Jurkat, Clone E6-1 (cell line): ENCODE measurements around the gene EPHA2.

ENCODE experiments used
- DNase-seq: peaks from one replicate; pipeline ENCODE4 v3.0.0-alpha.2; 2011; ENCODE audit warnings: low read depth, low spot score
- H3K4me3 ChIP-seq: 2 replicates; pipeline ENCODE4 v1.5.1; 2011; ENCODE audit warnings: mild to moderate bottlenecking, low read length, control low read depth, moderate library complexity

The EPHA2 gene

DNA sequence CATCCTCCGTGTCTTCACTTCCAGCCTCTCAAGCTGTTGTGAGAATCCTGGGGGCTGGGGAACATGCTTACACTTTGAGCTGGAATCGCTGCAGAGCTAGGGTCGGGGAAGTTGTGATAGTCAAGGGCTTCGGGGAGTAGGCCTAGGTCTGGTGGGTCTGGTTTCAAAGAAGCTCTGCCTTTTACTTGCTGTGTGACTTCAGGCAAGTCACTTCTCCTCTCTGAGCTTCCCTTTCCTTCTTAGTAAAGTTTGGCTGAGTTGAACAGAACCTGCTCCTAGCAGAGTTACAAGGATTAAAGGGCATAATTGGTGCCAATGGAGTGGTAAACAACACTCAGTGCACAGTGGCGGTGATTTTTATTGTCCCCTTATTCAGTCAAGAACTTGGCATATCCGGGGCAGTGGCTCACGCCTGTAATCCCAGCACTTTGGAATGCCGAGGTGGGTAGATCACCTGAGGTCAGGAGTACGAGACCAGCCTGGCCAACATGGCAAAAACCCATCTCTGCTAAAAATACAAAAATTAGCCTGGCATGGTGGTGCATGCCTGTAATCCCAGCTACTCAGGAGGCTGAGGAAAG is 30.9 kb upstream of the EPHA2 start:
- H3K4me3 ChIP-seq, result no peak overlapping the region
- no peak for DNase-seq

DNA sequence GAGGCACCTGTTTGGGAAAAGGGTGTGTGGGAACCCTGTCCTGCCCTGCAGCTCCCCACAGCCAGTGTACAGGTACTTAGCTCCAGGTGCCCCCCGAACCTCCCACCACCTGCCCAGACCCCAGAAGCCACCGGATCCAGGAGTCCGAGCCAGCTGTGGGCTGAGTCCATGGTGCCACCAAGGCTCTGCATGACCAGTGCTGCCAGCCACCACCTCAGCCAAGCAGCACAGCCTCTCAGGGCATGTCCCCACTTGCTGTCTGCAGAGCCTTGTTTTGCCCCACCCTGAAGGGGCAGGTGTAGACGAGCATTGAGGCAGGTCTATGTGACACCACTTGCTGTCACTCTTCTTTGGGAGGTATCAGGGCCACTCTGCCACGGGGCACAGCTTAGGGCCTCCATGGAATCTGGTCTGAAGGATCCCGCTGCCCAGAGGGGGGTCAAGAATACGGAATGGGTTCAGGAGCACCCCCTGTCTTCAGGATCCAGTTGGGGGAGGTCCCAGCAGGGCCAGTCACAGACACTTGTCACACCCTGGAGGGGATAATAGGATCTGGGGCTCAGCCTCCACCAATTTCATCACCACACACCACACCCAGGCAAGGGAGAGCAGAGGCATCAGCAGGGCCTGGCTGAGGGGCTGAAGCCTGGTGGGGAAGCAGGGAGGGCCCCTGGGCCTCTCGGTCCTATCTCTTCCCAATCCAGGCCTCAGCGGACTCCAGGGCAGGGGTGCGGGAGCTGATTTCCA is 28.9 kb upstream of the EPHA2 start:
- DNase-seq, result no peak

DNA sequence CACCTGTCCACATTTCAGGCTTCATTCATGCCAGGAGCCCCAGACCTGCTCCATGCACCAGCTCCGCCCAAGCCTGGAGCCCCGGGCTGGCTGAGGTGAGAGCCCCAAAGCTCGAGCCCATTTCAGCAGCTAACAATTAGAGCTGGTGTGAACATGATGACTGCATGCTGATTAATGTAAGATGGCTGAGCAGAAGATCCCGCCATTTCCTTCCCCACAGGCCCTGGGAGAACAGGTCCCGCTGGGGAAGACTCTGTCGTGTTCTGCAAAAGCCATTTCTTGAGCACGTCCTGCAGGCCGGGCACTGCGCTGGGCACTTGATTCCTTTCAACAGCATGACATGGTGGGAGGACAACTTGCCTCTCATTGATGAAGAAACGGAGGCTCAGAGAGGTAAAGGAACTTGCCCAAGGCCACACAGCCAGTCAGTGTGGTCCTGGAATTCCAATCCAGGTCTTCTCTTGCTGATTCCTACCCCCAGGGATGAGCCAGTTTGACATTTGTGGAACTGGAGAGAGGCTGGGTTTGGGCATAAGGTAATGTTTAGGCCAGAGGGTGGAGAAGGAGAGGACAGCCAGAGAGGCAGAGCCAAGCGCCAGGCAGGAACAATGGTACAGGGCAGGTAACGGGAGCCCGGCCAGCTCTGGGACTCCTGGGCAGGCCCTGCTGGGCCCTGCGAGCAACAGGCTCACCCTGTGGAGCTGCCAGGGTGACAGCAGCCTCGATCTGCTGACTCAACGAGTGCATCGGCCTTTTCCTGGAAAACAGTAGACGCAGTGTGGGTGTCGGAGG is 28.1 kb upstream of the EPHA2 start:
- DNase-seq, result no peak
- H3K4me3 ChIP-seq, result no peak overlapping the region

More for the DNA sequence above, 28.9 kb upstream of the EPHA2 start:
- H3K4me3 ChIP-seq, result no peak overlapping the region

DNA sequence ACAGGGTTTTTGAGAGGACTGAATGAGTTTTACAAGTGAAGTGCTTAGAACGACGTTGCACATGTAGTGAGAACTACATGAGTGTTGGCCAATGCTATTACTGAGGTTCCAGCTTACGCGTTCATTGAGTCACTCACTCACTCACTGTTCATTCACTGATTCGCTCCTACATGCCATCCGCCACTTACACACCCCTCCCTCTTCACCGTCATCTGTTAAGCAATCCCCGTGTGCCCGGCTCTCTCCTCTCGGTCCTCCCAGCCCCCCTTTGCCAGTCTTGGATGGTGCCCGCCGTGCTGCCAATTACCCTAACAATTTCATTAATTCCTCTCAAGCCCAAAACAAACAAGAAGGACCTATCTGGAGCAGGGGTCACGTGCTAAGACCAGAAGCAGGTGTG is 27.3 kb upstream of the EPHA2 start:
- DNase-seq, result no peak
- H3K4me3 ChIP-seq, result no peak overlapping the region

DNA sequence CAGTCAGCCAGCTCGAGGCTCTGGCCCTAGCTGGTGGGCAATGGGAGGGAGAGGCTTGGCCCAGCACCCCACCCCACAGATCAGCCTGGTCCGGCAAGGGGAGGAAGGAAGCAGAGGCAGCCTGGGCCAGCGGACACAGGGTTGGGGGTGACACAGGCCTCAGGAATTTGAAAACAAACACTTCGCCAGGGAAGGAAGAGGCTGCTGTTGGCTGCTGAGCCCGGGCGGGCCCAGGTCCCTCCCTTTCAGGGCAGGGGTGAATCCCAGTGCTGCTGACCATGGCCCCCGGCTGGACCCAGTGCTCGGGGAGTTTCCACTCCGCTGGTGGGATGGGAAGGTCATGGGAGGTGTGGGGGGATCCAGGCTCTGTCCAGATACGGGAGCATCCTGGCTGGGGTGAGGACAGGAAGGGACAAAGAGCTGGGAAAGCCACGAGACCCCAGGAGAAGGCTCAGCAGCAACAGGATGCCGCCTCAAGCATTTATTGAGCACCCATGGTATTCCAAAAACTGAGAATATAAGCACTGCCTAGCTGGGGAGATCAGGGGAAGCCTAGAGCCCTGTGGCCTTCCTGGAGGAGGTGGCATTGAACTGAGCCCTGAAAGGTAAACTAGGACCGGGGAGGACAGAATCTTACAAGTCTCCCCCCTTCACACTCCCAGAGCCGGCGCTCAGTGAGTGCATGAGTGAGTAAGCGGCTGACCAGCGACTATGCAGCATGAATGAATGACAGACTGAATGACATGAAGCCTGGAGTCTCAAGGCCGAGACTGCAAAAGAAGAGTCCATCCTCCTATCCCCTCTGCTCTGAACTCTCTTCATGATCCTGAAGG is 26.2 kb upstream of the EPHA2 start:
- no peak for DNase-seq
- no peak overlapping the region for H3K4me3 ChIP-seq

DNA sequence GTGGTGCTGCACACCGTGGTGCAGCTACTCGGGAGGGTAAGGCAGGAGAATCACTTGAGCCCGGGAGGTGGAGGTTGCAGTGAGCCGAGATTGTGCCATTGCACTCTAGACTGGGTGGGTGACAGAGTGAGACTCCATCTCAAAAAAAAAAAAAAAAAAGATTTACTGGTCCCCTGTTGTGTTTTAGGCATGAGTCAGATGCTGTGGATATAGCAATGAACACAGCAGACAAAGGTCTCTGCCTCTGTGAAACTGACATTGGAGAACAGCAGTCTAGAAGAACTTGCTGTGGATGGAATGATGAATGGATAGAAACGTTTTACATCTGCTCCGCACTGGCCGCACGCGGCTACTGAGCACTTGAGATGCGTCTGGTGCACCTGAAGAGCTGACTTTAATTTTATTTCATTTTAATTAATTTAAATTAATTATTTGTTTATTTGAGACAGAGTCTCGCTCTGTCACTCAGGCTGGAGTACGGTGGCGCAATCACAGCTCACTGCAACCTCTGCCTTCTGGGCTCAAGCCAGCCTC is 24.5 kb upstream of the EPHA2 start:
- no peak for DNase-seq
- no peak overlapping the region for H3K4me3 ChIP-seq

DNA sequence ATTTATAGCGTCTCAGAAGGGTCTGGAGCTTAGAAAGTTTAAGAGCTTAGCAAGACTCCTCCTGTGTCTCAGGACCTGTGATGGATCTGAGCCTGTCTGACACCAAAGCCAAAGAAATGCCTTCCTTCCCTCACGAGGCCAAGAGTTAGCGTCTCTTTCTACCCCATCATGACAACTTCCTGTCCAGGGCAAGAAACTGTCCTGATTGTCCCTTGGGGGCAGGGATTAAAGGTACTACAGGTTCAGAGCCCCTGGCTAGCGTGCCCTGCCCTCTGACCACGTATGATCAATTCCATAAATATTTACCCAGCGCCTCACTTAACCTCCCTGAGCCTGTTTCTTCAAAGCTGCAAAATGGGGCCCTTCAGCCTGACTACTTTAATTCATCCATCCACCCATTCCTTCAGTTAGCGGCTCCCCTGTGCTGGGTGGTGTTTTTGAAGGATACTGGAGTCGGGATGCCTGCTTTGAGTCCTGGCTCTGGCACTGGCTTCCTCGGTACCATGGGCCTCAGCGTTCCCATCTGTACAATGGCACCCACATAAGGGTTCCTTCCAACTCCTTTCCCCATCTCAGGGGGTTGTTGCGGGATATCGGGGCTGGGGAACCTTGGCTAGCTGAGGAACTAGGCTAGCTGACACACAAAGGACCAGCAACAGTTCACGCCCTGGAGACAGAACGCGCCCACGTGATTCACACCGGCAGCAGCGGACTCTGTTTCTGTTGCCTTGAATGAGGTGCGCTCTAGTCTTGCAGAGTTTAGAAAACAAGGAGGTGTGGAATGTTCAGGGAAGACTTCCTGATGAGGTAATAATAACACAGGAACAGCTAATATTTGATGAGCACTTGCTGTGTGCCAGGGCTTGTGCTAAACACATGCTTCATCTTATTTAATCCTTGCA is 23.0 kb upstream of the EPHA2 start:
- DNase-seq, result no peak

DNA sequence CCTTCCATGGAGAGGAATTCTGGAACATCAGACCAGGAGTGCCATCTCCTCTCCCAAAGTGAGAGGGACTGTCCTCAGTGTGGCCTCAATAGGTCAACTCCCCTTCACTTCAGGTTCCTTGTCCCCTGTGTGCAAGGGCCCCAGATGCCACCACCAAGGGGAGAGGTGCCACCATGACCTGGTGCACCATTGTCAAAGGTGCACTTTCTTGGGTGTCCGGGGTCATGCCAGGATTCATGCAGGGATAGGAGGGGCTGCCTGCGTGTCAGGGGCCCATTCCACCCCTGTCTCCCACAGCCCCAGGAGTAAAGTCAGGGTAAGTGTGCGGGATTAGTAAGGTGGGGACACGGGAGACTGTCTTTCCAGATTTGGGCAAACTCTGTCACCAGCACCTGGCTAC is 21.4 kb upstream of the EPHA2 start:
- DNase-seq, result no peak
- H3K4me3 ChIP-seq, result no peak overlapping the region

More for the DNA sequence above, 23.0 kb upstream of the EPHA2 start:
- H3K4me3 ChIP-seq, result no peak overlapping the region

DNA sequence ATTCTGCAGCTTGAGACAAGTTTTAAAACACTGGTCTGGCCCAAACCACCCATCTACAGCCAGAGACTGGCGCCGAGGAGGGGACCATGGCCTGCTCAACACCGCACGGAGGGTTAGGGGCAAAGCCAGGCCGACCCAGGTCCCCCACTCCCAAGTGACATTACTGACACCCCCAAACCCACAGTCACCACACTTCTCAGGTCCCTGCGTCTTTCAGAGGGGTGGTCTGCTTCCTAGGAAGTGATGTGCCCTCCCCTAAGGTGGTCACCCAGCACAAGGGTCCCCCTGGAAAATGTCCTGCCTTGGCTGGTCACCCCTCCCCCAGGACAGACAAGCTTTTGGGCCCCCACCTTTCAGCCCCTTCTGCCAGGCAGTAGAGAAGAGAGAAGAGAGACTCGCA is 20.8 kb upstream of the EPHA2 start:
- no peak overlapping the region for H3K4me3 ChIP-seq
- no peak for DNase-seq

DNA sequence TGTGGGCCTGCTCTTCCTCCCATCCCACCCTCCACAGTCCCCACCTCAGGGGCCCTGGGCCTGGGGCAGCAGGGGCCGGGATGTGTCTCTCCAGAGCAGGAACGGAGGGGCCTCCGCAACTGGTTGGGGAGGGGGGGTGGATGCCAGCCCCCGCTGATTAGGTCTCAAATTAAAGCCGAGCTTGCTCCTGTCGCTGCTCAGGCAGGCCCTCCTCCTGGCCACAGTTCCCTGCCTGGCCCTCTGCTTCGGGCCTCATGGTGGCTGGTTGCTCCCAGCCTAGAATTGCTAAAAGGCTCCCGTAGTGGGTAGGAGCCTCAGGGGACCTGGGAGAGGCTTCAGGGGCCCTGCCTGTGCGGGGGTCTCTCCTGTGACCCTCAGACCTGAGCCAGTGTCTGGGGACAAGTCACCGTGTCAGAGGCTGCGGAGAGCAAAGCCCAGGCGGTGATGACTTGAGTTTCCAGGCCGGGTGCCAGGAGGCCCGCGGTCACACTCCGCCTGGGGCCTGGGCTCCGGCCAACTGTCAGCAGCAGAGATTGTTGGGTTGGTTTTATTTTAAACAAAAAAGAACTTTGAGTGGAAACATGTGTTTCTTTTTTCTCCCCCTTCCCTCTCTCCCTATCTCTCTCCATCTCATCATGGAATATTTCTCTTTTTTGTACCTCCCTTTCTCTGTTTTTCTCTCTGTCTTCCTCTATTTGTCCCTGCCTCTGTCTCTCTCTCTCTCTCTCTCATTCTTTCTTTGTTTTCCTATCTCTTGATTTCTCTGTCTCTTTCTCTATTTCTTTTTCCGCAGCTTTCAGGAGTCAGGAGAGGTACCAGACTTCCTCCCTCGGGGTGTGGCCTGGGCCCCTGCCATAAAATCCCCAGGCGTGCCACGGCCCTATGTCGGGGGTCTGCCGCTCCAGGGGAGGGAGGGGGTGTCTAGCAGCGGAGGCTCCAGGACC is 20.0 kb upstream of the EPHA2 start:
- no peak for DNase-seq
- no peak overlapping the region for H3K4me3 ChIP-seq

DNA sequence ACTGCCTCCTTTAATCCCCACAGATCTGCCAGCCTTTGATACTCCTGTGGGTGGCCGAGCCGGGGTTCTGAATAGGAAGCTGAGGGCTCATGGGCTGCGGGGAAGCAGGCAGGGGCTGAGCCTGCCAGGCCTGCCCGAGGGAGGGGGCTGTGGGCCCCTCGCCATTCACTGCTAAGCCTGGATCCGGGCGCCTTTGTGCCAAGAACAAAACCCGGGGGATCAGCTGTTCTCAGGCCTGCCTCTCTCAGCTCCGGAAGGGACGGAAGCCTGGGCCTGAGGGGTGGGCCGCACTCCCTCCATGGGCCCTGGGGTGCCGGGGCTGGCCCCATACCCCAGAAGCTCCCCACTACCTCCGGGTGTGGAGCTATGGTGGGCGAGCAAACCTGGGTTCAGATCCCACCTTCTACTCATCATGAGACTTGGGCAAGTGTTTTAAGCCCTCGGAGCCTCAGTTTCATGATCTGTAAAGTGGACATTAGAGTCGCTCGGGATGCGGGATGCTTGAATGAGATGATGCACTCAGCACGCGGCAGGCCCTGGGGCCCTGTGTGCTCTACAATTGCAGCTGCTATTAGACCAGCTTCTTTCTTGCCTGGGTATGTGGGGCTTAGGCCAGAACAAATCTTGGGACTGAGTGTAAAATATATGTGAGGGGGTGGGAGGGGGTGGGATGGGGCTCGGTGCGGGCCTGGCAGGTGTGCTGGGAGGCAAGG is 19.2 kb upstream of the EPHA2 start:
- no peak overlapping the region for H3K4me3 ChIP-seq
- no peak for DNase-seq

DNA sequence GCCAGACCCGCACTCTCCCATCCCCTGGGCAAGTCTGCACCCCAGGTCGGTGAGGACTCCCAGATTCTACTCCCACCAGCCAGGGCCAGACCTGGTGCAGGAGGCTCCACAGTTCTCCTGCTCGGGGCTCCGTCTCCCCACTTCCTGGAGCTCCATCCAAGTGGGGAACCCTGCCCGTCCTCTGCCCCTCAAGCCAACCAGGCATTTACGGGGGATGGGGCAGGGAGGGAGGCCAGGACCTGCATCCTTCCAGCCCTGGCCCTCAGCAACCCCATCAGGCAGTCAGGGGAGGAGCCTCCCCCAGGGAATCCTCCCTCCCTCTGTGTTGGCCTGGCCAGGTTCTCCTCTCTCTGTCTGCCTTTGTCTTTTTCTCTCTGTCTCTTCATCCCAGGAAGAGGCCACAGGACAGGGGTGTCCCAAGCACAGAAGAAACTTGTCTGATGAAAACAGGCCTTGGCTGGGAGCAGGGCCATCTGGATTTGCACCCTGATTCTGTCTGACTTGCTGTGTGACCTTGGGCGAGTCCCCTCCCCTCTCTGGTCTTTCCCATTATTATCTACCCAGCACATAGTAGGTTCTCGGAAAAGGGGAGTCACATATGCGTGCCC is 18.5 kb upstream of the EPHA2 start:
- no peak for DNase-seq
- no peak overlapping the region for H3K4me3 ChIP-seq

DNA sequence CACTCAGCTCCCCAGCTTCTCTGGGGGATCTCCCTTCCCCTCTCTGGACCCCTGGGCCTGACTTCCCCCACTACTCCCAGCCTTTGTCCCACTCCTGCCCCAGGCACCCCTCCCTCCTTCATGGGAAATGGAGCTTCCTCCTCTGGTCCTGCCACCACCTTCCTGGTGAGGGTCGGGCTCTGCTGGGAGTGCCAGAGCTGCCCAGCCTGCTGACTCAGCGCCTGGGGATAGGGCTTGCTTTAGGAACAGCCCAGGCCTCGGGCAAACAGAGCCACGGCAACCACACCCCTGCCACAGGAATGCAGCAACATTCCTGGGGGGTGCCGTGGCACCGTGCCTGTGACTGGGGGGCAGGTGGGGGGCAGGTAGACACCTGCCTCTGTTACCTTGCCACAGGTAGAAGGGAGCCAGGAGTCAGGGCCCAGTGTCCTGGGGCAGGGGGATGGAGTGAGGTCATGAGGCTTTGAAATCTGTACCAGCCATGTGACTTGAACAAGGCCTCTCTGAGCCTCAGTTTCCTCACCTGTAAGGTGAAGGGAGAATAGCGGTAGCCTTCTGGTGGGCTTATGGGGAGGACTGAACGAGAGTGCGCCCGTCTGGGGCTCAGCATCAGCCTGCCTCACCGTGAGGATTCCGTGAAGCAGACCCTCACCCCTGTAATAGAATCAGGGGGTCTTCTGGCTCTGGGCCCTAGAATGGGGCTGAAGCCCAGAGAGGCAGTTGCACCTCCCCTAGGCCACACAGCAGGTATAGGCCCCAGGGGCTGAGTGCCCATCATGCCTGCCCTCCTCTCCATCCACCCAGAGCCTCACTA is 17.8 kb upstream of the EPHA2 start:
- no peak for DNase-seq
- no peak overlapping the region for H3K4me3 ChIP-seq

DNA sequence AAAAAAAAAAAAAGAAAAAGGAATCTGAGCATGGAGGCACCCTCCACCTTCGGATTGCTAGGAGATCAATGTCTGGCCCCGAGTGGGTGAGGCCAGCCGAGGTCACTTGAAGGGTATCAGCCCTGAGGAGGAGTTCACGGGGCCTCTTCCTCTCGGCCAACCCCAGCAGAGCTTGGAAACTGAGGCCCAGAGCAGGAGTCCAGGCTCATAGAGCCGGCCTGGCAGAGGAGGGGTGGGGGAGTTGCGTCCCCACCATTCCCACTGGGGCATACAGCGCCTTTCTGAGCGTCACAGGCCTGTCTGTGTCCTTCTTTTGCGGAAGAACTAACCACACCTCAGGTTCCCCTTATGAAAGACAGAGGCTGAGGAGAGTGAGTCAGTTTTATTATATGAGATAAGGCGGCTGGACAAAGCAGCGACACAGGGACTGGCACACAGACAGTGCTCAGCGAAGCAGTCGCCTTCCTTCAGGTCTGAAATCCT is 17.1 kb upstream of the EPHA2 start:
- DNase-seq, result no peak
- no peak overlapping the region for H3K4me3 ChIP-seq

DNA sequence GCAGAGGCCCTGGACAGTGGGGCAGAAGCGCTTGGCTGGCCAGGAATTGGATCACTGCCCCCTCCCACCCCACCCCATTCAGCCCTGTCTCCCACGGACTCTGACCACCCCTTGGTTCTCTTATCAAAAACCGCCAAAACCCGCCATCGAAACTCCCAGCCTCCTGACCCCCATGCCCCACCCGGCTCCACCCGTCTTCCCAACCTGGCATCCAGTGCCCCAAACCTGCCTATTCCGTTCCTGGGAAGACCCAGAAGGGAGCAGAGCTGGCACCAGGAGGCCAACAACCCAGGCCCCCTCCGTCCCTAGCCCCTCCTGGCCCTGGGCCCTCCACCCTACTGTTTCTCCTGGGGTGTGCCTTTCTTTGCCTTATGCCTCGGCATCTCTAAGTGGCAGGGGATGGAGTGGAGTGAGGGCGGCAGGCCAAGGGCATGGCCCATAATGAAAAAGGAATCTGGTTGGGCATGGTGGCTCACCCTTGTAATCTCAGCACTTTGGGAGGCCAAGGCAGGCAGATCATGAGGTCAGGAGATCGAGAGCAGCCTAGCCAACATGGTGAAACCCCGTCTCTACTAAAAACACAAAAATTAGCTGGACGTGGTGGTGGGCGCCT is 16.5 kb upstream of the EPHA2 start:
- H3K4me3 ChIP-seq, result no peak overlapping the region
- no peak for DNase-seq
